ENCODE results near the gene PTPN4.

PTPN4 gene

DNA sequence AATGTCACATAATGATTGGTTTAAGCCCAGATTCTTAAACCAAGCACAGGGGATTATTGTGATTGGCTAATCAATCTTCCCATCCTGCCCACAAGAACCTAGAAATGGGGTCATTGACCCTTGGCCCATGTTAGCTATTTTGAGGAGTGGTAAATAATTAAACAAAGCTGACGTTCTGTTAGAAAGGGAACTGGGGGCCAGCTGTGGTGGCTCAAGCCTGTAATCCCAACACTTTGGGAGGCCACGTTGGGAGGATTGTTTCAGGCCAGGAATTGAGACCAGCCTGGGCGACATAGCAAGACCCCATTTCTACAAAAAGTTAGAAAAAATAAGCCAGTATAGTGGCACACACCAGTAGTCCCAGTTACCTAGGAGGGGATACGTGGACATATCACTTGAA is 37.8 kb upstream of the PTPN4 start:
- Histone ChIP-seq H3K79me1 (replicated peaks; ENCODE audit: low read length, poor library complexity, severe bottlenecking) (no peaks in the 10 kb centered on the region), H3K23ac (ENCODE audit: low read length in 2 of 2) (no peak overlapping the region), H2BK120ac (ENCODE audit: low read depth, low read length) (no peak overlapping the region), H3K18ac (ENCODE audit: low read depth in 1 of 2, low read length in 2 of 2) (no peak overlapping the region), H3K4me3 (ENCODE audit: insufficient read depth in 1 of 2, low read depth in 1 of 2, low read length in 2 of 2) (no peak overlapping the region), H4K91ac (ENCODE audit: low read length) (no peak overlapping the region), H2BK15ac (ENCODE audit: low read depth, poor library complexity, severe bottlenecking) (no peak overlapping the region), H2BK5ac (ENCODE audit: low read depth, low read length, poor library complexity, severe bottlenecking) (no peak overlapping the region), H2BK12ac (ENCODE audit: low read length in 2 of 2) (no peak overlapping the region), H3K4me1 (ENCODE audit: control insufficient read depth, insufficient read depth, low read depth, low read length) (peaks cover 4% of the 10 kb centered on the region), H3K27me3 (ENCODE audit: control insufficient read depth in 1 of 2, insufficient read depth in 1 of 2, low read length in 2 of 2) (peaks cover 0 to 7% of the 10 kb centered on the region in 2 experiments), H3K9me3 (ENCODE audit: control insufficient read depth, low read length) (peaks cover 3% of the 10 kb centered on the region), H3K4ac (ENCODE audit: low read depth in 1 of 2, low read length in 2 of 2) (no peak overlapping the region), H3K14ac (ENCODE audit: low read length in 2 of 2) (no peak overlapping the region), H3K9ac (ENCODE audit: low read length) (no peak overlapping the region), H2AFZ (ENCODE audit: low read depth, low read length) (no peak overlapping the region), H3K27ac (ENCODE audit: low read length, poor library complexity, severe bottlenecking) (no peak overlapping the region), H2AK5ac (ENCODE audit: low read length, severe bottlenecking) (no peak overlapping the region), H3K4me2 (ENCODE audit: low read length, poor library complexity, severe bottlenecking) (no peak overlapping the region), H3K36me3 (ENCODE audit: control insufficient read depth in 1 of 2, insufficient read depth in 2 of 2, low read depth in 1 of 2, low read length in 2 of 2) (no peaks in the 10 kb centered on the region), H4K8ac (ENCODE audit: low read length) (no peak overlapping the region)
- 82% methylated on average over 4 of the region's 4 CpGs for WGBS
- DNase-seq, result no peak

DNA sequence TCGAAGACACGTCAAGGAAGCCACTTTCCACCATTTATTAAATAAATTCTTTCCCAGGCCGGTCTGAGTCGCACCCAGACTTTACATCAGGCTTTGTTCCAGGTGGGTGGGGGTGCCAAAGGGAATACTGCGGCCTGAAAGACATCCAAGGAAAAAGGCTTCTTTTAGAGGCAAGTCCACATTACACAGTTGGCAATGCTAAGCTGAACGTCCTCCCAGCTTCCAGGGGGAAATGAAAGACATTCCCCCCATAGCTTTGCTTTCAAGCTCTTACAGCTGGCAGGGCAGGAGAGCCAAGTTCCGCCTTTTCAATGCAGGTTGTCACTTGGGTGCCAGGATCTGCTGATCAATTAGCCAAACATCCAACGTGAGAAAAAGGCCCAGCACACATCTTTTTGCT is 36.5 kb upstream of the PTPN4 start:
- Histone ChIP-seq H3K23ac (ENCODE audit: low read length in 2 of 2) (no peak overlapping the region), H3K4me2 (ENCODE audit: low read length, poor library complexity, severe bottlenecking) (no peak overlapping the region), H3K27me3 (ENCODE audit: control insufficient read depth in 1 of 2, insufficient read depth in 1 of 2, low read length in 2 of 2) (peaks cover 0 to 5% of the 10 kb centered on the region in 2 experiments), H3K4me1 (ENCODE audit: control insufficient read depth, insufficient read depth, low read depth, low read length) (peaks cover 3% of the 10 kb centered on the region), H3K9me3 (ENCODE audit: control insufficient read depth, low read length) (peaks cover 3% of the 10 kb centered on the region), H2BK120ac (ENCODE audit: low read depth, low read length) (no peak overlapping the region), H2BK15ac (ENCODE audit: low read depth, poor library complexity, severe bottlenecking) (no peak overlapping the region), H3K36me3 (ENCODE audit: control insufficient read depth in 1 of 2, insufficient read depth in 2 of 2, low read depth in 1 of 2, low read length in 2 of 2) (no peaks in the 10 kb centered on the region), H3K4ac (ENCODE audit: low read depth in 1 of 2, low read length in 2 of 2) (no peak overlapping the region), H3K9ac (ENCODE audit: low read length) (no peak overlapping the region), H2AK5ac (ENCODE audit: low read length, severe bottlenecking) (no peak overlapping the region), H4K91ac (ENCODE audit: low read length) (no peak overlapping the region), H3K27ac (ENCODE audit: low read length, poor library complexity, severe bottlenecking) (no peak overlapping the region), H2BK12ac (ENCODE audit: low read length in 2 of 2) (no peak overlapping the region), H4K8ac (ENCODE audit: low read length) (no peak overlapping the region), H2BK5ac (ENCODE audit: low read depth, low read length, poor library complexity, severe bottlenecking) (no peak overlapping the region), H3K4me3 (ENCODE audit: insufficient read depth in 1 of 2, low read depth in 1 of 2, low read length in 2 of 2) (no peak overlapping the region), H3K79me1 (replicated peaks; ENCODE audit: low read length, poor library complexity, severe bottlenecking) (no peaks in the 10 kb centered on the region), H3K14ac (ENCODE audit: low read length in 2 of 2) (no peak overlapping the region), H2AFZ (ENCODE audit: low read depth, low read length) (no peak overlapping the region), H3K18ac (ENCODE audit: low read depth in 1 of 2, low read length in 2 of 2) (no peak overlapping the region)
- 73% methylated on average over 8 of the region's 8 CpGs for whole genome bisulfite sequencing
- DNase-seq, result no peak

DNA sequence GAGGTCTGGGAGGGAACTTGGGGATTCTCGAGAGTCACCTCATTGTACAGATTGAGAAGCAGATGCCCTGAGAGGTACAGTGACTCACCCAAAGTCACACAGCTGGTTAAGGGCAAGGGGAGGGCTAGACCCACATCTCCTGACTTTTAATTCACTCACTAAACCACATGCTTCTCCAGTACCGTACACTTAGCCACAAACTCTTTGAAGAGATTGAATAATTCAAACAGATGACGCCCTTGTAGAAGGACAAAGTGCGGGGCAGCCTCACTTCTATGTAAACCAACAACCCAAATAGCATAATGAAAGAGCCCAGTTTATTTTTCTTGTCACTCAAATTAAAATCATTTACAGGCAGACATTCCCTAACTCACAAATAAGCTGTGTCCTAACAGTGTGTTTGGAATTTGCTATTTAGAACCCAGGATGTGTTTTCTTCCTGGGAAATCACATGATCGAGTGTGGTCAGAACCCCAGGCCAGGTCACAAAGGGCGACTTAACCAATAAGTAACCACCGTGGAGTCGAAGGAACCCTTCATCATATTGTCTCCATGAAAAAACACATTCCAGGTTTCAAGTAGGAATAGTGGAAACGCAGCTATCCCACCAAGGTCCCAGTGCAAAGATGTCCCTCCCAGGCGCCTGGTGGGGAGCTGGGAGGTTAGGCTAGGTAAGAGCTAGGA is 35.8 kb upstream of the PTPN4 start:
- no peak overlapping the region for H3K14ac ChIP-seq (ENCODE audit: low read length in 2 of 2)
- no peak overlapping the region for H3K9ac ChIP-seq (ENCODE audit: low read length)
- H2BK5ac ChIP-seq (ENCODE audit: low read depth, low read length, poor library complexity, severe bottlenecking), result no peak overlapping the region
- H2AK5ac ChIP-seq (ENCODE audit: low read length, severe bottlenecking), result no peak overlapping the region
- no peaks in the 10 kb centered on the region for H3K79me1 ChIP-seq (replicated peaks; ENCODE audit: low read length, poor library complexity, severe bottlenecking)
- H2BK15ac ChIP-seq (ENCODE audit: low read depth, poor library complexity, severe bottlenecking), result no peak overlapping the region
- no peaks in the 10 kb centered on the region for H3K27me3 ChIP-seq (ENCODE audit: control insufficient read depth in 1 of 2, insufficient read depth in 1 of 2, low read length in 2 of 2)
- H4K91ac ChIP-seq (ENCODE audit: low read length), result no peak overlapping the region
- no peak overlapping the region for H4K8ac ChIP-seq (ENCODE audit: low read length)
- WGBS, result 57% methylated on average over 10 of the region's 10 CpGs
- no peak overlapping the region for H2BK120ac ChIP-seq (ENCODE audit: low read depth, low read length)
- peaks cover 3% of the 10 kb centered on the region for H3K9me3 ChIP-seq (ENCODE audit: control insufficient read depth, low read length)
- H3K36me3 ChIP-seq (ENCODE audit: control insufficient read depth in 1 of 2, insufficient read depth in 2 of 2, low read depth in 1 of 2, low read length in 2 of 2), result no peaks in the 10 kb centered on the region
- no peak overlapping the region for H2BK12ac ChIP-seq (ENCODE audit: low read length in 2 of 2)
- H3K4me1 ChIP-seq (ENCODE audit: control insufficient read depth, insufficient read depth, low read depth, low read length), result peaks cover 2% of the 10 kb centered on the region
- peak; percentile 11 for DNase-seq
- no peak overlapping the region for H3K4me3 ChIP-seq (ENCODE audit: insufficient read depth in 1 of 2, low read depth in 1 of 2, low read length in 2 of 2)
- H3K18ac ChIP-seq (ENCODE audit: low read depth in 1 of 2, low read length in 2 of 2), result no peak overlapping the region
- no peak overlapping the region for H3K27ac ChIP-seq (ENCODE audit: low read length, poor library complexity, severe bottlenecking)
- H3K4me2 ChIP-seq (ENCODE audit: low read length, poor library complexity, severe bottlenecking), result no peak overlapping the region
- no peak overlapping the region for H3K4ac ChIP-seq (ENCODE audit: low read depth in 1 of 2, low read length in 2 of 2)
- no peak overlapping the region for H2AFZ ChIP-seq (ENCODE audit: low read depth, low read length)
- H3K23ac ChIP-seq (ENCODE audit: low read length in 2 of 2), result no peak overlapping the region

- no peak overlapping the region for H2BK15ac ChIP-seq (ENCODE audit: low read depth, poor library complexity, severe bottlenecking)
- WGBS, result 92% methylated on average over 10 of the region's 10 CpGs
- peaks cover 3% of the 10 kb centered on the region for H3K9me3 ChIP-seq (ENCODE audit: control insufficient read depth, low read length)
- H3K4me3 ChIP-seq (ENCODE audit: insufficient read depth in 1 of 2, low read depth in 1 of 2, low read length in 2 of 2), result no peak overlapping the region
- H3K36me3 ChIP-seq (ENCODE audit: control insufficient read depth in 1 of 2, insufficient read depth in 2 of 2, low read depth in 1 of 2, low read length in 2 of 2), result no peaks in the 10 kb centered on the region
- no peak overlapping the region for H3K27ac ChIP-seq (ENCODE audit: low read length, poor library complexity, severe bottlenecking)
- no peak overlapping the region for H3K14ac ChIP-seq (ENCODE audit: low read length in 2 of 2)
- no peak overlapping the region for H3K9ac ChIP-seq (ENCODE audit: low read length)
- H4K8ac ChIP-seq (ENCODE audit: low read length), result peak overlapping the region; percentile 6
- peaks cover 2% of the 10 kb centered on the region for H3K4me1 ChIP-seq (ENCODE audit: control insufficient read depth, insufficient read depth, low read depth, low read length)
- no peak overlapping the region for H3K4ac ChIP-seq (ENCODE audit: low read depth in 1 of 2, low read length in 2 of 2)
- H2AK5ac ChIP-seq (ENCODE audit: low read length, severe bottlenecking), result no peak overlapping the region
- H3K4me2 ChIP-seq (ENCODE audit: low read length, poor library complexity, severe bottlenecking), result no peak overlapping the region
- H4K91ac ChIP-seq (ENCODE audit: low read length), result peak overlapping the region; percentile 20
- no peak overlapping the region for H2BK5ac ChIP-seq (ENCODE audit: low read depth, low read length, poor library complexity, severe bottlenecking)
- DNase-seq, result no peak
- H3K18ac ChIP-seq (ENCODE audit: low read depth in 1 of 2, low read length in 2 of 2), result no peak overlapping the region
- peaks cover 0 to 3% of the 10 kb centered on the region in 2 experiments for H3K27me3 ChIP-seq (ENCODE audit: control insufficient read depth in 1 of 2, insufficient read depth in 1 of 2, low read length in 2 of 2)
- no peak overlapping the region for H3K23ac ChIP-seq (ENCODE audit: low read length in 2 of 2)
- no peak overlapping the region for H2BK120ac ChIP-seq (ENCODE audit: low read depth, low read length)
- H2BK12ac ChIP-seq (ENCODE audit: low read length in 2 of 2), result no peak overlapping the region
- H2AFZ ChIP-seq (ENCODE audit: low read depth, low read length), result no peak overlapping the region
- no peaks in the 10 kb centered on the region for H3K79me1 ChIP-seq (replicated peaks; ENCODE audit: low read length, poor library complexity, severe bottlenecking)
Measured at GRCh38 chr2:119724656-119725485, 34.9 kb upstream of the PTPN4 start.

Data from mesenchymal stem cell (in vitro differentiated cells and primary cell).